Esophagus muscularis mucosa (tissue), 4 donors: ENCODE results near the gene UBTF. TPM values are rescaled to one million over a fixed set of nuclear protein-coding genes. Genes with fewer than 3 reads are reported as not detected.

Source experiments
- DNase-seq: peaks from one replicate; pipeline ENCODE4 v3.0.0-alpha.2; 2017; ENCODE audit errors: extremely low spot score
- H3K27ac ChIP-seq, 4 donors: fragments of 200-600 bp; sonication (generic); replicated peaks in 1 of 4; 1 replicate in 3 of 4; 2 replicates in 1 of 4; pipeline ENCODE4 v1.5.1; 2016 to 2019; ENCODE audit warnings: mild to moderate bottlenecking in 1 of 4
- H3K27me3 ChIP-seq, 4 donors: fragments of 200-600 bp; sonication (generic); one replicate each; pipeline versions ENCODE4 v1.5.1 to v1.6.0; 2016 to 2019
- H3K36me3 ChIP-seq, 4 donors: fragments of 200-600 bp; sonication (generic); one replicate each; pipeline ENCODE4 v1.5.1; 2016 to 2019
- H3K4me1 ChIP-seq, 4 donors: fragments of 200-600 bp; sonication (generic); one replicate each; pipeline ENCODE4 v1.5.1; 2016 to 2019
- H3K4me3 ChIP-seq, 4 donors: fragments of 200-600 bp; sonication (generic); 1 replicate in 2 of 4; 2 replicates in 2 of 4; pipeline ENCODE4 v1.5.1; 2016 to 2019; ENCODE audit warnings: mild to moderate bottlenecking in 4 of 4, moderate library complexity in 1 of 4
- H3K9me3 ChIP-seq, 4 donors: fragments of 200-600 bp; sonication (generic); 1 replicate in 3 of 4; 2 replicates in 1 of 4; pipeline ENCODE4 v1.5.1; 2016 to 2019
- EP300 ChIP-seq: sonication (generic); formaldehyde crosslinking; IDR thresholded peaks from one replicate; pipeline ENCODE4 v1.6.1; 2017; ENCODE audit warnings: antibody characterized with exemption
- POLR2A ChIP-seq: fragments of 450-650 bp; IDR thresholded peaks from one replicate; pipeline ENCODE4 v1.6.1; 2017; ENCODE audit warnings: antibody characterized with exemption, moderate library complexity, mild to moderate bottlenecking, low read depth
- POLR2AphosphoS5 ChIP-seq, 2 donors: sonication (generic); formaldehyde crosslinking; IDR thresholded peaks; one replicate each; pipeline ENCODE4 v1.6.1; 2017; ENCODE audit warnings: antibody characterized with exemption in 2 of 2
- WGBS: methylation state at CpG from one replicate; pipeline ENCODE4 v1.1.5; 2018; 5-methylcytosine and 5-hydroxymethylcytosine counted together
- intact Hi-C: fragments of 100-400 bp; cut with DNase I; formaldehyde crosslinking; loops from one replicate; pipeline ENCODE4 v1.15.1; 2023
- total RNA-seq, 4 donors: library from RNA; depleted of rRNA; stranded (reverse); fragments of >200 nt; gene quantifications; one replicate each; pipeline versions ENCODE4 v1.1.0 to v1.2.1, GENCODE V29; 2016
- TF ChIP-seq, protein P1 (sequence below), 3 experiments: fragments of 200-600 bp in 2 of 3; fragments of 450-650 bp in 1 of 3; sonication (generic) in 2 of 3; IDR thresholded peaks; one replicate each; pipeline ENCODE4 v1.5.1; 2017 to 2019; ENCODE audit warnings: antibody characterized with exemption in 3 of 3, mild to moderate bottlenecking in 2 of 3, moderate library complexity in 1 of 3

The UBTF gene
- total RNA-seq, 4 donors from 2014 or later = 48.7 to 78.8 (median 66.1) TPM

- peaks cover 1 to 21% (median 20%) of the 10 kb centered on the region in 4 donors for H3K36me3 ChIP-seq
- no peaks in the 10 kb centered on the region for H3K9me3 ChIP-seq
- peak overlapping the region; percentile 98 to 100 (median 99) for H3K27ac ChIP-seq
- H3K27me3 ChIP-seq = no peaks in the 10 kb centered on the region
- DNase-seq = no peak
- H3K4me1 ChIP-seq = peaks cover 17 to 45% (median 39%) of the 10 kb centered on the region in 4 donors
- WGBS = 14% methylated on average over 21 of the region's 36 CpGs
- TF ChIP-seq EP300 (no peak), POLR2A (no peak), POLR2AphosphoS5 (IDR thresholded peaks at IDR 0.05) (no peak)
- TF ChIP-seq, protein P1, sequence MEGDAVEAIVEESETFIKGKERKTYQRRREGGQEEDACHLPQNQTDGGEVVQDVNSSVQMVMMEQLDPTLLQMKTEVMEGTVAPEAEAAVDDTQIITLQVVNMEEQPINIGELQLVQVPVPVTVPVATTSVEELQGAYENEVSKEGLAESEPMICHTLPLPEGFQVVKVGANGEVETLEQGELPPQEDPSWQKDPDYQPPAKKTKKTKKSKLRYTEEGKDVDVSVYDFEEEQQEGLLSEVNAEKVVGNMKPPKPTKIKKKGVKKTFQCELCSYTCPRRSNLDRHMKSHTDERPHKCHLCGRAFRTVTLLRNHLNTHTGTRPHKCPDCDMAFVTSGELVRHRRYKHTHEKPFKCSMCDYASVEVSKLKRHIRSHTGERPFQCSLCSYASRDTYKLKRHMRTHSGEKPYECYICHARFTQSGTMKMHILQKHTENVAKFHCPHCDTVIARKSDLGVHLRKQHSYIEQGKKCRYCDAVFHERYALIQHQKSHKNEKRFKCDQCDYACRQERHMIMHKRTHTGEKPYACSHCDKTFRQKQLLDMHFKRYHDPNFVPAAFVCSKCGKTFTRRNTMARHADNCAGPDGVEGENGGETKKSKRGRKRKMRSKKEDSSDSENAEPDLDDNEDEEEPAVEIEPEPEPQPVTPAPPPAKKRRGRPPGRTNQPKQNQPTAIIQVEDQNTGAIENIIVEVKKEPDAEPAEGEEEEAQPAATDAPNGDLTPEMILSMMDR (IDR thresholded peaks at IDR 0.05) = no peak
- peak overlapping the region; percentile 92 to 96 (median 94) for H3K4me3 ChIP-seq
- intact Hi-C loops = no loop called here
These were observed 18.9 kb downstream of the UBTF start for GRCh38 chr17:44200478-44201155.

GRCh38 chr17:44199553-44200477 lies 19.7 kb downstream of the UBTF start, which contains the start of gene ATXN7L3:
TSS of gene ATXN7L3 (minus strand) at chr17:44199884. CDS start at chr17:44198070, 1,814 bp downstream.
- Histone ChIP-seq H3K4me1 (peaks cover 17 to 45% (median 39%) of the 10 kb centered on the region in 4 donors), H3K36me3 (peaks cover 8 to 29% (median 28%) of the 10 kb centered on the region in 4 donors), H3K27me3 (no peaks in the 10 kb centered on the region), H3K27ac (peak within 1 kb of the TSS; percentile 98 to 100 (median 99)), H3K4me3 (peak within 1 kb of the TSS; percentile 92 to 96 (median 94)), H3K9me3 (no peaks in the 10 kb centered on the region)
- DNase-seq = peak; percentile 100
- WGBS = under 1% methylated on average over 23 of the region's 126 CpGs
- TF ChIP-seq EP300 = no peak
- TF ChIP-seq POLR2AphosphoS5 (IDR thresholded peaks at IDR 0.05) = peak; percentile 52 to 75
- intact Hi-C loops = no loop called here

GRCh38 chr17:44198721-44199552 lies 20.5 kb downstream of the UBTF start:
- Histone ChIP-seq H3K4me3 (peak overlapping the region; percentile 92 to 96 (median 94)), H3K36me3 (peaks cover 17 to 38% (median 36%) of the 10 kb centered on the region in 4 donors), H3K27me3 (no peaks in the 10 kb centered on the region), H3K27ac (peak overlapping the region; percentile 98 to 100 (median 99)), H3K9me3 (no peaks in the 10 kb centered on the region), H3K4me1 (peaks cover 17 to 38% (median 36%) of the 10 kb centered on the region in 4 donors)
- intact Hi-C loops = no loop called here
- WGBS = 0% methylated on average over 1 of the region's 68 CpGs
- TF ChIP-seq, protein P1 (IDR thresholded peaks at IDR 0.05) = no peak
- peak in 1 of 2 donors; percentile 53 for TF ChIP-seq POLR2AphosphoS5 (IDR thresholded peaks at IDR 0.05)
- TF ChIP-seq POLR2A = no peak
- DNase-seq = no peak

- 48% methylated on average over 9 of the region's 11 CpGs for WGBS
- Histone ChIP-seq H3K36me3 (peaks cover 21 to 45% (median 44%) of the 10 kb centered on the region in 4 donors), H3K9me3 (no peaks in the 10 kb centered on the region), H3K4me1 (peaks cover 17 to 32% (median 29%) of the 10 kb centered on the region in 4 donors), H3K4me3 (peak overlapping the region; percentile 92 to 96 (median 94)), H3K27me3 (no peaks in the 10 kb centered on the region), H3K27ac (peak overlapping the region; percentile 98 to 100 (median 99))
- intact Hi-C loops = no loop called here
- DNase-seq = no peak
- peak in 1 of 2 donors; percentile 61 for TF ChIP-seq POLR2AphosphoS5 (IDR thresholded peaks at IDR 0.05)
- no peak for TF ChIP-seq EP300
- TF ChIP-seq, protein P1 (IDR thresholded peaks at IDR 0.05) = peak in 1 of 3 experiments; percentile 12
These were observed 21.3 kb downstream of the UBTF start for GRCh38 chr17:44197980-44198720.
